GM18858 (cell line): ENCODE results near the gene NDUFB6.
"Not testable (repeated sequence)": the region's sequence is repeated elsewhere in the genome, so short reads cannot be mapped to it uniquely, and the experiment has no call there.

Experiments used
- ATAC-seq: cut with Tn5 transposase; IDR thresholded peaks from one replicate; pipeline ENCODE4 v1.9.1; 2021; ENCODE audit not compliant: unreplicated experiment

Gene NDUFB6

DNA sequence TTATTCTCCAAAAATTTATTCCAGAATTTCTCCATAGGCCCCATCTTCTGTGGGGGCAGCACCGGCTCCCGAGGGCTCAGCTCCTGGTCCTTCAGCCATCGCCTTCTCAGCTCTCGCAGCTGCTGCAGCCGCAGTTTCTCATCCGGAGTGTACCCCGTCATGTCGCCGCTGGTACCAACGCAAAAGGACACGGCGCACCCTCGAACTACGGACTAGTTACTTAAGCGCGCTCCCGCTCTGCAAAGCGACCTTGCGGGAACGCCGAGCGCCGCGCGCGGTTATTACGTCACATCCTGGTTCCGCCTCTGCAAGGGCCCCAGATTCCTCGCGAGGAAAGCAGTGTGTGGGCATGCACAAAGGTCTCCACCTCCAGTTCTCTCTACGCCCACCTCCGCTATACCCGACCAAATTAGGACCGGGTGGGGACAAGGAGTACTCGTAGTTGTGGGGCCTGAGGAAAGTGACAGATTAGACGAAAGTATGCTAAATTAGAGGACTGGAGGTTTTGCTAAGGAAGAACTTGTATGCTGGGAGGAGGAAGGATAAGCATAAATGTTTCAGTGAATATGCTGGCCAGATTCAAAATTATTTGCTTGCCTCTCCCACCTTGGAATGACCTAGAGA, at the start of gene NDUFB6:
Gene NDUFB6 (minus strand): TSS at position 260 of the 624 bp plus-strand sequence. CDS start 99 bp downstream, at position 161.
- ATAC-seq, result peak; percentile 78

DNA sequence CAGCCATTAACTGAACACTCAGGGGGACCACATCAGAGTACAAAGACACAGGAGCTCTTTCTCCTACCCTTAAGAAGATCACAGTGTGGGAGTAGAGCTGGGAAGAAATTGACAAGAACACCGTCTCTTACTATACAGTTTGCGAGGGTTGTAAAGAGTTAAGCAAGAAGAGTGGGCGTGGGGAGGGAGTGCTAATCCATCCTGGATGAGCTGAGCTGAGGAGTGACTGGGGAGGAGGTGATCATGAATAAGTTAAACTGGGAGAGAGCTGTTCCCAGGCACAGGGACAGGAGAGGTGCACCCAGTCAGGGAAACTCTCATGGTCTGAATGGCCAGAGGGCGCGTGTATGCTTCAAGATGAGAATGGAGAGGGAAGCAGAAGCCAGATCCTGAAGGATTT, 45.3 kb upstream of the NDUFB6 start:
- ATAC-seq, result no peak

DNA sequence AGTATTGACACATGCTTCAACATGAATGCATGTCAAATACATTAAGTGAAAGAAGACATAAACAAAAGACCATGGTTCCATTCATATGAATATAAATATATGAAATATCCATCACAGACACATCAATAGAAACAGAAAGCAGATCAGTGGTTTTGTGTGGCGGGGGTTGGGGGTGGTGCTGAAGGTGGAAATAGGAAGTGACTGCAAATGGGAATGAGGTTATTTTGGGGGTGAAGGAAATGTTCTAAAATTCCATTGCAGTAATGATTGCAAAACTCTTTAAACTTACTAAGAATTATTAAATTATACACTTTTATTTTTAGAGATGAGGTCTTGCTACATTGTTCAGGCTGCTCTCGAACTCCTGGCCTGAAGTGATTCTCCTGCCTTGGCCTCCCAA, 33.9 kb upstream of the NDUFB6 start:
- ATAC-seq, result no peak

DNA sequence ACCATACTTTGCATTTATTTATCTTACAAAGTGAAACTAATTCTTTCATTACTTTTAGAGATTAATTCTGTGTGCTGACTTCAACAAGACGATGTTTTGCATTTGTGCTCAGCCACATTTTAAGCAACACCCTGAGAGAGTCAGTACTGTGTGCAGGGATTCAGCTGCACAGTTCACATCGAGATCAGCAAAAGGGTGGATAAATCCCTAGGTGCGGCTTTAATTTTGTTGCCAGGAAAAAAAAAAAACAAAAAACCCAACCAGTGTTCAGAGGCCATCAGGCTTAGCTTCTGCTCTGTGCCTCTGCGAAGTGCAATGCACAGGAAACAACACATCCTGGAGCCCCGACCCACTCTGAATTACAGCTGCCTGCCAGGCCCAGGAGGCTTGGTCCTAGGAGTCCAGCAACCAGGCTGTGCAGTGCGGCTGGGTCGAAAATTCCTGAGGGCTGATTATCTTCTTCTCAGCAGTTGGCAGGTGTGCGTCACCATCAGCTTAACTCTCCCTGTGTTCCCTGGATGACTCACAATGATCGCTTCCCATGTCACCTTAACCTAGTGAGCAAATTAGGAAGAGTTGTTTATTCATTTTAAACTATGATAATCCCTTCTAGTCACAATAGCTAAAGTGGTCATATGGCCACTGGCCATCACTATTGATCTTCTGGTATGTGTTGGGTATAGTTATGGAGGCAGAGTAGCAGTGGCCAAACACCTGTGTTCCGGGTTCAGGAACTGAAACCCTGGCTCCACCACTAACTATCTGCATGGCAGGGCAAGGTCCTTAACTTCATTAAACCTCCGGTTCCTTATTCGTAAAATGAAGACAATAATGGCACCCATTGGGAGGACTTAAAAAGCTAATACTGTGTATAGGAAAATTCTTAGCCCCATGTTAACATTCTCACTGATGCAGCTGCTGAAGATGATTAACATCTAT, 31.2 kb upstream of the NDUFB6 start:
- peak; percentile 82 for ATAC-seq

DNA sequence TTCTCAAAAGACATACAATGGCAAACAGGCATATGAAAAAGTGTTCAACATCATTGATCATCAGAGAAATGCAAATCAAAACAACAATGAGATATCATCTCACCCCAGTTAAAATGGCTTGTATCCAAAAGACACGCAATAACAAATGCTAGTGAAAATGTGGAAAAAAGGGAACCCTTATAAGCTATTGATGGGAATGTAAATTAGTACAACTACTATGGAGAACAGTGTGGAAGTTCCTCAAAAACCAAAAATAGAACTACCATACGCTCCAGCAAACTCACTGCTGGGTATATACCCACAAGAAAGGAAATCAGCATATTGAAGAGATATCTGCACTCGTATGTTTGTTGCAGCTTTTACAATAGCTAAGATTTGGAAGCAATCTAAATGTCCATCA, 26.1 kb upstream of the NDUFB6 start:
- ATAC-seq, result not testable (repeated sequence)

DNA sequence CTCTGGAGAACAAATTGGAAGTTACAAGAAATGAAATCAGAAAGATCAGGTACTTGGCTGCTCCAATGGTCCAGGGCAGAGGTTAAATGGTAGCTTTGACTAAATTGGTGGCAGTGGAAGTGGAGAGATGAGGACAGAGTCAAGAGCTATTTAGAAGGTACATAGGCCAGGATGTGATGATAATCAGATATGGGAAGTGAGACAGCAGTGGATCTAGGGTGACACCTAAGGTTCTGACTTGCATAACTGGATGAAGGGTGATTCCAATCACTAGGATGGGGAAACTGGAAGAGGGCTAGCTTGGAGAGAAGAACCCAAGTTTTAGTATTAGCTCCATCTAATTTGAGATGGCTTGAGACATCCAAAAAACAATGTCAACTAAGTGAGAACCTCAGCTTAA, 24.0 kb upstream of the NDUFB6 start:
- no peak for ATAC-seq

DNA sequence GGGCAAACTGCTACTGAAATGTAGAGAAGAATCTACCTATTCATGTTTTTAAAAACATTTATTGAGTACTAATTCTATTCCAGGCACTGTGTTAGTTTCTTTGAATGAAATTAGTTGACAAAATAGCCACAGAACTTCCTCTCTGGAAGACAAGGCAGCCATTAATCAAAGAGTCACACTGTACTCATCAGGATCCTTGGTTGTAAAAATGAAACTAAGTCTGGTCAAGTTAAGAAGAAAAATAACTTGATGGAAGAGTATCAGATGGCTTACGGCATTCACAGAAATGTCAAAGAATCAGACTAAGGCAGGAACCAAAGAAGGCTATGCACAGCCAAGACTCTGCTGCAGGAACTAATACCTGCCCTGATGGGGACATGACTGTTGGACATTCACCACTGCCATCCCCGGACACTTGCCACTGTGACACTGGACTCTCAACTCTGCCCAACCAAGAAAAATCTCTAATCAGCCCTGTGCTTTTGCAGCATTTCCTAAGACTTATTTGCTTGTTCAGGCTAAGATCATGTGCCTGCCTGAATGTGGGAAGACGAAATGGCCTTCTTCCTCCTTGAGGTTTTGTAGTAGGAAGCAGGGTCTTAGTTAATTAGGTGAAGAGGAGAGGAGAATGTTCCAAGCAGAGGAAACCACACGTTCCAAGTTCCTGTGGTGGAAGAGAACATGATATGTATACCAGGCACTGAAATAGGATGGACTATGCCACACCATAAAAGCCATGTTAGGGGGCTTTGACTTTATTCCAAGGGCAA, 23.3 kb upstream of the NDUFB6 start:
- no peak for ATAC-seq

DNA sequence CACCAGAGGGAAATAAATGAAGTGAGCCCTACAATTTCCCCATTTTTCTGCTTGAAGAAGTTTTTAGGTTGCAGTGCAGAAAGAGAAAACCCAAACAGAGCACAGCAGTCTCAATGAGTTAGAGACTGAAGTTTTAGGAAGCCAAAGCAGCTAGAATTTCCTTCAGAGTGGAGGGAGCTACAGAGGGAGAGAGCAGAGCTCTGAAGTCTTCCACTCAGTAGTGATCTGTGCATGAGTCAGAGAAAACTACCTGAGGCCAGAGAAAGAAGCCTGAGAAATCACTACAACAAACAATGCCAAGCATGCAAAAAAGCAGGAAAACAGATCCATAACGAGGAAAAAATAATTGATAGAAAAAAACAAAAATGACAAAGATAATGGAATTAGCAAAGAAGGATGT, 17.9 kb upstream of the NDUFB6 start:
- no peak for ATAC-seq

DNA sequence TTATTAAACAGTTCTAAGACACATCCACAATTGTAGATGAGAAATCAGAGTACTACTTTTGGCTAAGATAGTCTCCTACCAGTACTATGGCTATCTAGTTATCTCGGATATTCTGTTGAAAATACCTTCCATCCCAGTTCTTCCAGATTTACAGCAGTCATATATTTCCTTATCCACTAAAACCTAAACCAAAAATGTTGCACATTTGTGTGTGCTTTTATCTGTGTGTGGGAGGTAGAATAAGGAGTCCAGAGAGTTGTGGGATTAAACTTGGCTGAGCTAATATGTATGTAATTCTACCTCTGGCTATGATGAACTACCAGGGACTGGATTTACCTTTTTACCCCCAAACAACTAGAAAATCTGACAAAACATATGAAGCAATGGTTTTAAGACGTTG, 17.5 kb upstream of the NDUFB6 start:
- ATAC-seq, result no peak

DNA sequence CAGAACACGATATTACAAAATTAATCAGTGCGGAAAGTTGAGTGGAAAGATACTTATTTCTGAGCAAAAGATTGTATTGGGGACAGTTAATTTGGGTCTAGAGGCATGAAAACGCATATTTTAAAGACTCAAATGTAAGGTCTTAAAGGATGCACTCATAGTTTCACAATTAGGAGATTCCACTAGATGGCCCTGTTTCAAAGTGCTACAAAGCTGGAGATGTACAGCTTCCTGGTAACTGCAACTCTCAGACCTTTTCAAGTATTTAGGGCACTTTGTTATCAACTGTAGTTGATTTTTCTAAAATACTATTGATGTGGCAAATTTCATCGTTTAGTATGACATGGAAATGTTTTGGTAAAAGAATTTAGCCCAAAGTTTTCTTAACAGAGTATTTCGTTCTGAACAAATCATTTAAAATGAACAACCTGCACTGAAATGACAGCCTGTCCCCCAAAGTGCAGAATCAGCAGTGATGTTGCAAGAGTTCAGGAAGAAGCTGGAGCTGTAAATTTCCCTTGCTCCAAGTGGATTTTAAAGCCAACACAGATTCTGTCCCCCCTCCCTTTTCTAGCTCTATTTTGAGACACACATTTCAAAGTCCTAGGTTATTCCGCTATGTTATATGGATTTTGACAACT, 16.2 kb upstream of the NDUFB6 start:
- ATAC-seq, result peak; percentile 71

DNA sequence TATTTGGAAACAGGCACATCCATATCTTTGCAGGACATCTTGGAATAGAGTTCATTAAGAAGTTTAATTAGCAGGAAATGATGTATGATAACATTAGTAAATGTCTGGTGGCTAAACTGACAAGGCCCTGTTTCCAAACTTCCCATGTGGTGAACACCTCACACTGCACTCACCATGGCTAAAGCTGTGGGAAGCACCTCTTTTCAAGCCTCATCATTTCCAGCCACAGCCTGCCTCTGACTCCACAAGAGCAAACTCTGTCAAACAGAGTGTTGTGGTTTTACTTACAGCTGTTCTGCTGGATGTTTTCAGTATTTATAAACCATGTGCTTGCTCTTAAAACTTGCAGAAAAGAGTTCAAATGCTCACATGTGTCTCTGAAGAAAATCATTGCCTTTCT, 14.9 kb upstream of the NDUFB6 start:
- peak; percentile 59 for ATAC-seq

DNA sequence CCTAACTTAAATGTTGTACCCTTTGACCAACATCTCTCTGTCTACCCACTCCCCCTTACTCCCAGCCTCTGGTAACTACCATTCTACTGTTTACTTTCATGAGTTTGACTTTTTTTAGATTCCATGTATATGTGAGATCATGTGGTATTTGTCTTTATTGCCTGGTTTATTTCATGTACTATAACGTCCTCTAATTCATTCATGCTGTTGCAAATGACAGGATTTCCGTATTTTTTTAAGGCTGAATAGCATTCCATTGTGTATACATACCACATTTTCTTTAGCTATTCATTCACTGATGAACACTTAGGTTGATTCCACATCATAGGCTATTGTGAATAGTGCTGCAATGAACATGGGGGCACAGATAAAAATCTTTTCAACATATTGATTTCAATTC, 11.8 kb upstream of the NDUFB6 start:
- ATAC-seq, result no peak

DNA sequence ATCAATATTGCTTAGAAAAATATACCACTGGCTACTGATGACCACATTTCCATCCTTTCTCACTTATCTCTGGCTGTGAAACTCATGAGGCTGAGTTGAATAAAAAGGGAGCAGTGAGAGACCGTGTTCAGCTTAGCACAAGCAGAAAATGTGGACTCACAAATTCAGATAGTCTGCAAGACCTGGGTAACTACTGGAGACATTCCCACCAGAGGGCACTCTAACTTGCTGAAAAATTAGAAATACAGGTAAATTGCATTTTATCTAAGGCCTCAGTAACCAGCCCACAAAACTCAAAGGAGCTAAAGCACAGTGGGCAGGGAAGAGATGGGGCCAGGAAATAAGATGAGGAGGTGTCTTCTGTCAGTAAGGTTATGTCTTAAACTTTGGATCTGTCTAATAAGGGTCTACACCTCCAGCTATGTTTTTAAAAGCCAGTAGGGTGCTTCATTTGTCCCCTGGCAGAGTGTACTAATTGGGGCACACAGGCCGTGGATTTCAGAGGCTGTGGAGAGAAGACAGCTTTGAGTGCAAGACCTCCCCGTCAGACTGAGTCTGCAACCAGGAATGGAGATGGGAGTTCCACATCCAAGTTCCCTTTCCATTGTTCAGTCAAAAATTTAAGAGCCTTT, 8.7 kb upstream of the NDUFB6 start:
- ATAC-seq, result no peak

DNA sequence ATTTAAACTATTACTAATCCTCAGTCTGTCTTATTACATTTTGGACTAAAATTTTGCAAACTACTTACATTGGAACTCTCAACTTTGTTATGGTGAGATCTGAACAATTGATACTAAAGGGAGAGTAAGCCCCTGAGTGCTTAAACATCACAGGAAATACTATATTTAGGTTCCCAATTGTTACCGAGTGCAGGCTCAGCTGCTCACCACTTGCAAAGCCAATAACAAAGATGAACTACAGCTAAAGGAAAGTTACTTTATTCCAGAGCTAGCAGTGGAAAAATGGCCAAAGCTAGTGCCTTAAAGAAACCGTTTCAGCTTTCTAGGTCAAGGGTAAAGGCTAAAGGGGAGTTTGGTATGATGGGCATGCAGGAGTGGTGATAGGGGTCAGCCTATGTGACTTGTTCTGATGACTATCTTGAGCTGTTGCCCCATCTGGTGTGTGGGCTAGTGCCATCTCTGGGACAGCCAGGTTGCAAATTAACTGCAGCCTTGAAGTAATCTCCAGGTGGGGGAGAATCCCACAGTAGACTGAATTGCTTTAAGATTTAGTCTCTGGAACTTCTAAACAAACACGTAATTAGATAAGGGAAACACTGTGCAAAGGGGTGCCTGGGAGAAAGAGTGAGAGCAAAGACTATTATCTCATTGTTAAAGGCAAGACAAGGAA, 7.8 kb upstream of the NDUFB6 start:
- no peak for ATAC-seq

DNA sequence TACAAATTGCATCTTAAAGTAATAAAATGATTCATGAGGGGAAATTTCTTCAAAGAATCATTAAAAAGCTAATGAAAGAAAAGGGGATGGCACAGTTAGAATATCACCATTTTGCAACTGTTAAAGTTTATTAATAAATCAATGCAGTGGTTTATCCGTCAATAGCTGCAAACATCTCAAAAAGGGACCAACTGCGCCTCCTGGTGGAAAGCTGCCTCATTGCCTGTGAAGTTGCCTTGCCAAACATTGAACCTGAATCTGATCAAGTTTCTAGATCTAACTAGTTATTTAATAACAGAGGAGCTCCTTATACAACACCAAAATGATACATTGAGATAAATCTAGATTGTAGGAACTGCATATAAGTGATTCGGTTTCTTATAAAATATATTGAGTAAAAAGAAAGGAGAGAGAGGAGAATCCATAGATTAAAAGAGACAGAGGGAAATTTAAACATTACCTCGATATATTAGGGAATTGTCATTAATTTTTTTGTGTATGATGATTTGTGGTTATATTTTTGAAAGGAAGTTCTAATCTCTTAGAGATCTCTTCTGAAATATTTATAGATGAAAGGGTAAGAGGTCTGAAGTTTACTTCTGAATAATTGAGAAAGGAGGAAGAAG, 6.9 kb upstream of the NDUFB6 start:
- peak; percentile 43 for ATAC-seq

DNA sequence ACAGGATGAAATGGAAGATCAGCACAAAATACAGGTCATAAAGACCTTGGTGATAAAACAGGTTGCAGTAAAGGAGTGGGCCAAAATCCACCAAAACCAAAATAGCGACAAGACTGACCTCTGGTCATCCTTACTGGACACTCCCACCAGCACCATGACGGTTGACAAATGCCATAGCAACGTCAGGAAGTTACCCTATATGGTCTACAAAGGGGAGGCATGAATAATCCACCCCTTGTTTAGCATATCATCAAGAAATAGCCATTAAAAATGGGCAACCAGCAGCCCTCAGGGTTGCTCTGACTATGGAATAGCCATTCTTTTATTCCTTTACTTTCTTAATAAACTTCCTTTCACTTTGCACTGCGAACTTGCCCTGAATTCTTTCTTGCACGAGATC, 6.0 kb upstream of the NDUFB6 start:
- ATAC-seq, result no peak

DNA sequence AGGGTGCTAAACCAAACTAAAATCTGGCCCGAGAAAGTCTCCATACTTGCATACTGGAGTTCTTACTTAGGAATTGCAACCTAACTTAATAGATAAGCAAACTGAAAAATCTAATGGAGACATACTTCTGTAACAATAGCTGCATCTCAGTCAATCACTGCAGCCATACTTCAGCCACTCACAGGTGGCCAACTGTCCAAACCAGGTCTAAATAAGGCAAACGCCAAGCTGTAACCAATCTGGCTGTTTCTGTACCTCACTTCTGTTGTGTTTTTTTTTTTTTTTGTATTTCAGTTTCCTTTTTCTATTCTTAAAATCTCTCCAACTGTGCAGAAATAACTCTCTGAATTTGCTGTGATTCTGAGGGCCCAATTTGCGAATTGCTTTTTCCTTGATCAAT, 4.4 kb upstream of the NDUFB6 start:
- ATAC-seq, result no peak

DNA sequence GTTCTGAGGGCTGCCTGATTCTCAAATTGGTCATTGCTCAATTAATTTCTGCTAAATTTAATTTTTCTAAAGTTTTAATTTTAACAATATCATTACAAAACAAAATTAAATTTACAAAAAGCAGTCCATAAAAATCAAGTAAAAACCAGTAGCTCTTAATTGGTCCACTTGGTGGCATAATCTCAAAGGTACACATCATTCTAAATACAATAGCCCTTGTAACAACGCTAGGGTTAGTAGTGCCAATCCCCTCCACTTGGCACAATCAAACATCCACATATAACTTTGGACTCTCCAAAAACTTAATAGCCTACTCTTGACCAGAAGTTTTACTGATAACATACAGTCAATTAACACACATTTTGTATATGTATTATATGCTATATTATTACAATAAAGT, 1.9 kb upstream of the NDUFB6 start:
- ATAC-seq, result no peak

DNA sequence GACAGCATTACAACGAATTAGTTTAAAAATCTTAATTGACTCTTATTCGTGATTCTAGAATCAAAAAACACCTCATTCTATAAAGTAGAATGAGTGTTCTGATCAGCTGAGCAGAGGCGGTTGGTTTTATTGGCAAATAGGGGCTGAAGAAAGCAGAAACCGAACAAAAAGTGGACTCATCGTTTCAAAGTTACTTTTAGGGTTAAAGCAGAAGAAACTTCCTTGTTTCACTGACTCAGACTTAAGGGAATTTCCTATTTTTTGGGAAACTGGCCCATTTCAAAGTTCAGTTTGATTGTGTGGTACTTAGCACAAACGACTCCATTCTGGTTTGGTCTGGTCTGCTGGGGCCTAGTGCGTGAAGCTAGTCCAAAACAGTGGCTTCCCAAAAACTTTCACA, 862 bp upstream of the NDUFB6 start:
- ATAC-seq, result no peak
